Measurements from ENCODE around the gene ANXA4. TPM values are rescaled to one million over a fixed set of nuclear protein-coding genes. Genes with fewer than 3 reads are reported as not detected.

ANXA4 gene
- total RNA-seq, 1 experiment from 2014 or later = 183 TPM

GRCh38 chr2:69754633-69755032, 12.7 kb downstream of the ANXA4 start:
- CTCF ChIA-PET = no interaction called here
- intact Hi-C loops (cut with micrococcal nuclease; ENCODE audit: unreplicated experiment) (no loop called here), in situ Hi-C loops (cut with HindIII; ENCODE audit: low pct_unique_long_range_greater_than_20kb, low sequenced_read_pairs) (no loop called here)
- BruUV-seq (replicated peaks) = no TSS peak
- POLR2A ChIA-PET = no interaction called here
- Histone ChIP-seq H3K4me3 (ENCODE audit: low read depth in 2 of 2, low read length in 2 of 2) (peak overlapping the region in 1 of 2 experiments; percentile 7; a peak in 3 of 4 replicates), H3K9me3 (ENCODE audit: control insufficient read depth, insufficient read depth, low read depth, low read length) (no peaks in the 10 kb centered on the region), H3K27ac (ENCODE audit: low read length) (peak overlapping the region; percentile 52), H3K4me1 (ENCODE audit: control insufficient read depth, insufficient read depth, low read length) (peaks cover 27% of the 10 kb centered on the region), H3K36me3 (ENCODE audit: control insufficient read depth, insufficient read depth, low read length) (no peaks in the 10 kb centered on the region), H3K27me3 (ENCODE audit: control insufficient read depth, insufficient read depth, low read length) (no peaks in the 10 kb centered on the region)
- ATAC-seq (no peak), DNase-seq (ENCODE audit: low read depth, low spot score) (no peak)
- no peak for TF ChIP-seq SIN3A (IDR thresholded peaks at IDR 0.05; ENCODE audit: borderline replicate concordance, insufficient read depth, low read depth, low read length)
- TF ChIP-seq, protein P1, sequence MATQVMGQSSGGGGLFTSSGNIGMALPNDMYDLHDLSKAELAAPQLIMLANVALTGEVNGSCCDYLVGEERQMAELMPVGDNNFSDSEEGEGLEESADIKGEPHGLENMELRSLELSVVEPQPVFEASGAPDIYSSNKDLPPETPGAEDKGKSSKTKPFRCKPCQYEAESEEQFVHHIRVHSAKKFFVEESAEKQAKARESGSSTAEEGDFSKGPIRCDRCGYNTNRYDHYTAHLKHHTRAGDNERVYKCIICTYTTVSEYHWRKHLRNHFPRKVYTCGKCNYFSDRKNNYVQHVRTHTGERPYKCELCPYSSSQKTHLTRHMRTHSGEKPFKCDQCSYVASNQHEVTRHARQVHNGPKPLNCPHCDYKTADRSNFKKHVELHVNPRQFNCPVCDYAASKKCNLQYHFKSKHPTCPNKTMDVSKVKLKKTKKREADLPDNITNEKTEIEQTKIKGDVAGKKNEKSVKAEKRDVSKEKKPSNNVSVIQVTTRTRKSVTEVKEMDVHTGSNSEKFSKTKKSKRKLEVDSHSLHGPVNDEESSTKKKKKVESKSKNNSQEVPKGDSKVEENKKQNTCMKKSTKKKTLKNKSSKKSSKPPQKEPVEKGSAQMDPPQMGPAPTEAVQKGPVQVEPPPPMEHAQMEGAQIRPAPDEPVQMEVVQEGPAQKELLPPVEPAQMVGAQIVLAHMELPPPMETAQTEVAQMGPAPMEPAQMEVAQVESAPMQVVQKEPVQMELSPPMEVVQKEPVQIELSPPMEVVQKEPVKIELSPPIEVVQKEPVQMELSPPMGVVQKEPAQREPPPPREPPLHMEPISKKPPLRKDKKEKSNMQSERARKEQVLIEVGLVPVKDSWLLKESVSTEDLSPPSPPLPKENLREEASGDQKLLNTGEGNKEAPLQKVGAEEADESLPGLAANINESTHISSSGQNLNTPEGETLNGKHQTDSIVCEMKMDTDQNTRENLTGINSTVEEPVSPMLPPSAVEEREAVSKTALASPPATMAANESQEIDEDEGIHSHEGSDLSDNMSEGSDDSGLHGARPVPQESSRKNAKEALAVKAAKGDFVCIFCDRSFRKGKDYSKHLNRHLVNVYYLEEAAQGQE (IDR thresholded peaks at IDR 0.05; ENCODE audit: insufficient read depth in 1 of 2, low read depth in 2 of 2, low read length in 1 of 2) = no peak
- no peak for TF ChIP-seq POLR2AphosphoS5 (IDR thresholded peaks at IDR 0.05; ENCODE audit: low read depth, low read length)
- no peak for TF ChIP-seq CTCF (IDR thresholded peaks at IDR 0.05)
- TF ChIP-seq TCF7L2 (IDR thresholded peaks at IDR 0.05; ENCODE audit: low read depth, low read length) = no peak

GRCh38 chr2:69755862-69756467, 14.0 kb downstream of the ANXA4 start:
- TF ChIP-seq POLR2AphosphoS5 (IDR thresholded peaks at IDR 0.05; ENCODE audit: low read depth, low read length) (no peak), CTCF (IDR thresholded peaks at IDR 0.05) (no peak), TCF7L2 (IDR thresholded peaks at IDR 0.05; ENCODE audit: low read depth, low read length) (no peak), SIN3A (IDR thresholded peaks at IDR 0.05; ENCODE audit: borderline replicate concordance, insufficient read depth, low read depth, low read length) (no peak)
- TF ChIP-seq, protein P1 (IDR thresholded peaks at IDR 0.05; ENCODE audit: insufficient read depth in 1 of 2, low read depth in 2 of 2, low read length in 1 of 2) = no peak
- H3K27me3 ChIP-seq (ENCODE audit: control insufficient read depth, insufficient read depth, low read length) = no peaks in the 10 kb centered on the region
- ATAC-seq = peak; percentile 81
- no peak overlapping the region for H3K4me3 ChIP-seq (ENCODE audit: low read depth in 2 of 2, low read length in 2 of 2)
- intact Hi-C loops (cut with micrococcal nuclease; ENCODE audit: unreplicated experiment) (no loop called here), in situ Hi-C loops (cut with HindIII; ENCODE audit: low pct_unique_long_range_greater_than_20kb, low sequenced_read_pairs) (no loop called here)
- CTCF ChIA-PET = interaction anchor here (0.6 to 1.4 kb wide), 2 partner anchors 31 to 322 kb away, joined by 3 to 4 read pairs; no protein-coding TSS in a partner anchor
- H3K36me3 ChIP-seq (ENCODE audit: control insufficient read depth, insufficient read depth, low read length) = no peaks in the 10 kb centered on the region
- no peaks in the 10 kb centered on the region for H3K9me3 ChIP-seq (ENCODE audit: control insufficient read depth, insufficient read depth, low read depth, low read length)
- BruUV-seq (replicated peaks) = no TSS peak
- H3K27ac ChIP-seq (ENCODE audit: low read length) = peak overlapping the region; percentile 27; the same call in 1 of the 2 replicates
- DNase-seq (ENCODE audit: low read depth, low spot score) = peak; percentile 63
- peaks cover 27% of the 10 kb centered on the region for H3K4me1 ChIP-seq (ENCODE audit: control insufficient read depth, insufficient read depth, low read length)
- POLR2A ChIA-PET = no interaction called here

All from Panc1 (cell line).